ENCODE data around the gene GADD45G.

Gene GADD45G

DNA sequence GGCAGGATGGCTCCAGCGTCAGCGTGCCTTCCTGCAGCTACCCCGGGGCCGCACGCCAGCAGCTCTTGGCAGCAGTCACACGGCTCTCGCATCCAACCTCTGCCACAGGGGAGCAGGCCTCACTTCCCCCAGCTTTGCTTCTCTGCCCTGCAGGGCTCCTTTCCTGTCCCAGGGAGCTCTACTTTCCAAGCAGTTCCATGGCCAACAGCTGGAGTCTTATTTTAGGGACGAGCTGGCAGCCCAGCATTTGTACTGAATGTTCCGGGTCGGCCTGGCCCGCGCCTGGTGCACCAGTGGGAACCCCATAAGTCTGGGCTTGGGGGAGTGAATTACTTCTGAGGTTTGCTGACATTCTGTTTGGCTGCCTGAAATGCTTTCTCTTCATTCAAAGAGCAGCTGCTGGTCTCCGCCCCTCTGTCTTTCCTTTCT is 34.6 kb downstream of the GADD45G start:
- peaks cover 9 to 26% (median 22%) of the 10 kb centered on the region in 10 experiments for H3K4me1 ChIP-seq
- H3K9ac ChIP-seq = no peak overlapping the region; a peak in 1 of 22 replicates
- no peak for TF ChIP-seq Cebpa-rat (IDR thresholded peaks at IDR 0.05)
- H3K4me2 ChIP-seq = peak overlapping the region; percentile 10 to 71 (median 52); a peak in 15 of 22 replicates
- H3K9me3 ChIP-seq (replicated peaks in 1 of 11) = 0 out of 22 replicates have a peak, but pooled peaks cover 0 to under 1% (median 0%) of the 10 kb centered on the region in 11 experiments
- H3K36me3 ChIP-seq = no peaks in the 10 kb centered on the region
- H3K27me3 ChIP-seq = no peaks in the 10 kb centered on the region
- H3K27ac ChIP-seq = peak overlapping the region in 1 of 11 experiments; percentile 33; a peak in 2 of 22 replicates
- no peaks in the 10 kb centered on the region for H4K20me1 ChIP-seq
- H3K4me3 ChIP-seq = no peak overlapping the region

DNA sequence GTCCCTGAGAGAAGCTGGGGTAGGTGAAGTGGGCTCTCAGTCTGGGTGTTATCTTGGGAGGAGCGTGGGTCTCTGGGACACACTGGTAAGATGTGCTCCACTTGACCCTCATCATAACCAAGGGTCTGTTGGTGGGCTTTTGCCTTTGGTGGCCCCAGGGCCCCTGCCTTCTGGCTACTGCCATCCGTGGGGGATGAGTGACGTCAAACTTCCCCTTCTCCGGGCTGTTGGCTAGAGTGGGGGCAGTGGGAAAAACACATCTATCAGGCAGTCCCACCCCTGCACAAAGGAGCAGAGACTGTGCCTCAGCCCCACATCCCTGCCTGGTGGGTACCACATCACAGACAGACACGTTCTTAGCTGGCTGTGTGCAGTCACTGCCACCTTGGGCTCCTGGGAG is 35.1 kb downstream of the GADD45G start:
- TF ChIP-seq Cebpa-rat (IDR thresholded peaks at IDR 0.05) = no peak
- Histone ChIP-seq H3K4me1 (peaks cover 9 to 26% (median 22%) of the 10 kb centered on the region in 10 experiments), H3K27me3 (no peaks in the 10 kb centered on the region), H3K9ac (no peak overlapping the region; a peak in 1 of 22 replicates), H3K27ac (peak overlapping the region in 3 of 11 experiments; percentile 33 to 59 (median 47); a peak in 4 of 22 replicates), H3K4me3 (no peak overlapping the region), H3K4me2 (peak overlapping the region; percentile 20 to 71 (median 52); a peak in 19 of 22 replicates), H3K36me3 (no peaks in the 10 kb centered on the region), H3K9me3 (replicated peaks in 1 of 11) (peaks cover 0 to 7% (median 0%) of the 10 kb centered on the region in 11 experiments; a peak in 1 of 22 replicates), H4K20me1 (no peaks in the 10 kb centered on the region)

DNA sequence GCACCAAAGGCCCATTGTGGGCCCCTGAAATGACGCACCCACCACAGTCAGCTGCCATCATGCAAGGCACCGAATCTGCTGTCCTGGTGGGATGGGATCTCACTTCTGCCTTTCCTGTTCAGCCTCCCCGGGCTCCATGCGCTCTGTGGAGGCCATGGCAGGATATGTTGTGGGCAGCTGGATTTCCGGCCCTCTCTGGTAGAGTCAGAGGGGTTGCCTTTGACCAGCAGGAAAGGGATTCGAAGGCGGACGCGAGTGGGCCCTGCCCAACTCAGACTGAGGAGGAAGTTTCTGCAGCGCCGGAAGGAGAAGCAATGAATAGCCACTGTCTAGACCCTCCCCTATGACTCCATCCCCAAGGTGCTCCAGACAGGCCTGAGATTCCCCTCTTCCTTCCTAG is 35.5 kb downstream of the GADD45G start:
- Histone ChIP-seq H4K20me1 (no peaks in the 10 kb centered on the region), H3K9me3 (replicated peaks in 1 of 11) (peaks cover 0 to 9% (median 0%) of the 10 kb centered on the region in 11 experiments; a peak in 1 of 22 replicates), H3K4me3 (no peak overlapping the region), H3K4me1 (peaks cover 9 to 26% (median 22%) of the 10 kb centered on the region in 10 experiments), H3K27me3 (no peaks in the 10 kb centered on the region), H3K36me3 (no peaks in the 10 kb centered on the region), H3K4me2 (peak overlapping the region; percentile 20 to 71 (median 52); a peak in 19 of 22 replicates), H3K9ac (no peak overlapping the region), H3K27ac (peak overlapping the region in 3 of 11 experiments; percentile 33 to 59 (median 48); a peak in 5 of 22 replicates)
- TF ChIP-seq Cebpa-rat (IDR thresholded peaks at IDR 0.05) = no peak

DNA sequence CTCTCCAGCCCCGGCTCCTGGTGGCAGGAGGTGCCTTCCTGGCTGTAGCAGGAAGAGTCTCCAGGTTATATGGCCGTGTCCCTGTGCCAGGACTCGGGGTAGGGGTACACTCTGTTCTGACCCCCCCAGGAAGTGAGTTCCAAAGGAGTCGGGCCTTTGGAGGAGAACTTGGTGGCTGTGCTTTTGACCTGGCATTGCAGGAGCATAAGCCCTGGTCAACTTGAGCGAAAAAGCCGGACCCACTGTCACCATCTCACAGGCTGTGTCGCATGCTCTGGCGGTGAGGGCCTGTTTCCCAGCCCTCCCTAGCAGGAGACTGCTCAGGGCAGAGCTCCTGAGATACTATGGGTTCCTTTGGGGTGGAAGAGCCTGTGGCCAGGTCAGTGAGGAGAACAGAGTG is 36.0 kb downstream of the GADD45G start:
- Histone ChIP-seq H3K4me3 (no peak overlapping the region), H3K9me3 (replicated peaks in 1 of 11) (peaks cover 0 to 13% (median 0%) of the 10 kb centered on the region in 11 experiments; a peak in 2 of 22 replicates), H3K4me2 (peak overlapping the region in 10 of 11 experiments; percentile 28 to 71 (median 52); a peak in 18 of 22 replicates), H3K27ac (peak overlapping the region in 3 of 11 experiments; percentile 7 to 59 (median 48); a peak in 5 of 22 replicates), H3K4me1 (peaks cover 9 to 26% (median 22%) of the 10 kb centered on the region in 10 experiments), H3K27me3 (no peaks in the 10 kb centered on the region), H4K20me1 (no peaks in the 10 kb centered on the region), H3K36me3 (no peaks in the 10 kb centered on the region), H3K9ac (no peak overlapping the region)
- no peak for TF ChIP-seq Cebpa-rat (IDR thresholded peaks at IDR 0.05)

DNA sequence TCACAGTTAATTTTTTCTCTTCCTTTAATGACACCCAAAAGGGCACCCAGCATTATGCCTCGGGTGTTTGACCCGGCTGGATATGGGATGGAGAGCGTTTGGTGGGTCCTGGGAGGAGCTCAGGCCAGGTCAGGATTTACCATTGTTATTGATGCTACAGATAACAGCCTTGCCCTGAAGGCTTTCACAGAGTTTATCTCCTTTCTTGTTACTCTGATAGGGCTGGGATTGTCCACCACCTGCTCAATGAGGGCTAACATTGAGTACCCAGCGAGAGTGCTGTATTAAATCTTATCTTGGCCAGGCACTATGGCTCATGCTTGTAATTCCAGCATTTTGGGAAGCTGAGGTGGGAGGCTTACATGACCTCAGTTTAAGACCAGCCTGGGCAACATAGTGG is 37.2 kb downstream of the GADD45G start:
- TF ChIP-seq Cebpa-rat (IDR thresholded peaks at IDR 0.05) = no peak
- Histone ChIP-seq H3K36me3 (no peaks in the 10 kb centered on the region), H3K27me3 (no peaks in the 10 kb centered on the region), H3K9me3 (replicated peaks in 1 of 11) (peaks cover 0 to 13% (median 0%) of the 10 kb centered on the region in 11 experiments; a peak in 2 of 22 replicates), H3K4me3 (no peak overlapping the region), H3K9ac (no peak overlapping the region), H3K4me2 (no peak overlapping the region), H3K4me1 (peaks cover 9 to 26% (median 20%) of the 10 kb centered on the region in 10 experiments), H4K20me1 (no peaks in the 10 kb centered on the region), H3K27ac (no peak overlapping the region)

DNA sequence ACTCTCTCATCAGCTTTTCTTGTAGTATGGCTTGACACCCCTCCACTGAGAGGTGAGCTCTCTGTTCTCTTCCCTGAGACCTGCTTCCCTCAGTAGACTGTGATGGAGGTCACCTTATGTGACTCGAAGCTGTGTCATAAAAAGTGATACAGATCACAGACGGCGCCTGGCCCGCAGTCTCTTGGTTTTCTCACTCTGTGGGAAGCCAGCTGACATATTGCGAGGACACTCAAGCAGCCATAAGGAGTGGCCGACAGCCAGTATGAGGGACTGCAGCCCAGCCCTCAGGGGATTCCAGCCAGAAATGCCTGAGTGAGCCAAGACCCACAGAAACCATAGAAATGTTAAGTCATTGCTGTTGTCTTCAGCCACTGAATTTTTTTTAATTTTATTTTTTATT is 38.0 kb downstream of the GADD45G start:
- peaks cover 9 to 26% (median 20%) of the 10 kb centered on the region in 10 experiments for H3K4me1 ChIP-seq

DNA sequence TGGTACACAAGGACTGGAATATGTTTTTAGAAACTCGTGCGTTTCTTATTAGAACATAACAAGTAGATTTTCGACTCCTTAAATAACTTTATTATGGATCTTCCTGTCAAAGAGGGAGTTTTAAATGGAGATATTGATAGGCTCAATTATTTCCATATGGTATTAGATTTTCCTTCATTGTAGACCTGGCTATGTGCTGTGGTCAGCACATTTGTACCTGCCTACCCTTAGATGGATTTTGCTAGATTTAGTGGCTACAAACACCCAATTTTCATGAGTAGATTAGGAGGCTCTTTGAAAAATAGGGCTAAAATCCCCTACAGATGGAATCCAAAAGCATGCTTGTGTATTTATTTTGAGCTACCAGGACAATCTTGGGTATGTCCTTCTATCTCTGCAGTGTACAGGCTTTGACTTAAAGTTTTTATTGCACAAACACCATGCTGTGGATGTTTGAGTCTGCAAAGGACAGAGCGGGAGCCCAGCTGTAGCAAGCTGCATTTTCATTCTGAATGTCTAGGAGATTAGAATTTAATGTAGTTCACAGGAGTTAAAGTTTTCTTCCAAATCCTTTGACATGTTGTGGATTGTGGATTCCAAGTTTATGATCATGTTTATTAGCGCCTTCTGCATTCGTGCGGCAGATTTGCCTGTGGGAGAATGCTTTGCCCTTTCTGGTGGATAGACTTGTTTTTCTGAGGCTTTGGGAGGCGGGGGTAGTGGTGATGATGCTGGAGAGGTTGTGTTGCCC is 41.6 kb downstream of the GADD45G start:
- Histone ChIP-seq H3K27ac (no peak overlapping the region), H4K20me1 (no peaks in the 10 kb centered on the region)
- TF ChIP-seq Cebpa-rat (IDR thresholded peaks at IDR 0.05) = no peak

More for the DNA sequence above, 38.0 kb downstream of the GADD45G start:
- no peak for TF ChIP-seq Cebpa-rat (IDR thresholded peaks at IDR 0.05)
- Histone ChIP-seq H3K36me3 (no peaks in the 10 kb centered on the region), H3K27me3 (no peaks in the 10 kb centered on the region), H3K4me3 (no peak overlapping the region), H3K9ac (no peak overlapping the region), H4K20me1 (no peaks in the 10 kb centered on the region), H3K9me3 (replicated peaks in 1 of 11) (peaks cover 0 to 13% (median 0%) of the 10 kb centered on the region in 11 experiments; a peak in 2 of 22 replicates), H3K27ac (no peak overlapping the region), H3K4me2 (no peak overlapping the region)

DNA sequence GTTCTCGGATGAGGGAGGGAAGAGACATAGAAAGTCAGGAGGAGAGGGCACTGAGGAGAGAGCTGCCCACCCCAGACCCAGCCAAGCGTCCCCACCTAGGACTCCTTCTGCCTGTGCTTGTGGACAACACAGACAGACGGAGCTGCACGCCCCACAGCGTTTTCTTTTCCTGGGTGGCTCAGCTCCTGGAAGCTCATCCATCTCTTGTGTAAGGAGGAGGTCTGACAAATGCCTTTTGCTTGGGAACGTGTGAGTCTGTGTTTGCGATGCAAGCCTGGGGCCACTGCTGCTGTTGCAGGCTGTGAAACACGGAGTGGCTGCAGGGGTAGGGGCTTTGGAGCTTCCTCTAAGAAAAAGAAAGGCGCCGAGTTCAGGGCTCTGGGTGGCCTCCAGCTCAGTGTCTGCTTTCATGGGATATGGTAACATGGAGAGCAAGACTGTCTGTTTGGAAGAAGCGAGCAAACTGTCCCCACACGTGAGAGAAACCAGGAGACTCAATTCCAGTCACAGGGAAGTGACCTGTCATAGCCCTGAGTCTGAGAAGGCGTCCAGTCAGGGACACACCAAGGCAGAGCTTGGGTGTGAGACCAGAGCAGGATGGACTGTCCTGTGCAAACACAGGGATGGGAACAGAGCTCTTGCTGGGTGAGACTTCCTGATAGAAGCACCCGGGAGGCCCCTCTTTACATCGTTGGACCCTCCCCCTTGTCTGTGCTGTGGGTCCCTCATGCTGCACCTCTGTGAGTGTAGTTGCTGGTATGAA is 42.7 kb downstream of the GADD45G start:
- no peaks in the 10 kb centered on the region for H3K36me3 ChIP-seq
- peaks cover 0 to 13% (median 0%) of the 10 kb centered on the region in 11 experiments; a peak in 2 of 22 replicates for H3K9me3 ChIP-seq (replicated peaks in 1 of 11)
- no peak overlapping the region for H3K9ac ChIP-seq
- no peak overlapping the region for H3K4me3 ChIP-seq
- no peaks in the 10 kb centered on the region for H3K27me3 ChIP-seq
- H3K27ac ChIP-seq = no peak overlapping the region
- no peak for TF ChIP-seq Cebpa-rat (IDR thresholded peaks at IDR 0.05)
- H4K20me1 ChIP-seq = no peaks in the 10 kb centered on the region
- peaks cover 0 to 14% (median 9%) of the 10 kb centered on the region in 10 experiments; a peak in 10 of 20 replicates for H3K4me1 ChIP-seq
- no peak overlapping the region for H3K4me2 ChIP-seq

More for the DNA sequence above, 41.6 kb downstream of the GADD45G start:
- Histone ChIP-seq H3K9ac (no peak overlapping the region), H3K27me3 (no peaks in the 10 kb centered on the region), H3K4me2 (no peak overlapping the region), H3K36me3 (no peaks in the 10 kb centered on the region), H3K4me3 (no peak overlapping the region), H3K9me3 (replicated peaks in 1 of 11) (peaks cover 0 to 13% (median 0%) of the 10 kb centered on the region in 11 experiments; a peak in 2 of 22 replicates), H3K4me1 (peaks cover under 1 to 14% (median 10%) of the 10 kb centered on the region in 10 experiments; a peak in 15 of 20 replicates)
